AG09319 (cell line): ENCODE results near the gene LIMS1.
A peak's percentile ranks its signal among the peaks of the same experiment; 100 is the strongest.
"Not testable (repeated sequence)": the region's sequence is repeated elsewhere in the genome, so short reads cannot be mapped to it uniquely, and the experiment has no call there.

Experiments
- DNase-seq: peaks from one replicate; pipeline ENCODE4 v3.0.0-alpha.2; 2010; ENCODE audit warnings: low read depth; ENCODE audit errors: extremely low read depth
- TF ChIP-seq, protein P1 (sequence below): IDR thresholded peaks from 2 replicates; pipeline ENCODE4 v1.5.1; 2011; ENCODE audit warnings: low read depth, mild to moderate bottlenecking, inconsistent platforms, low read length, moderate library complexity

Gene LIMS1

DNA sequence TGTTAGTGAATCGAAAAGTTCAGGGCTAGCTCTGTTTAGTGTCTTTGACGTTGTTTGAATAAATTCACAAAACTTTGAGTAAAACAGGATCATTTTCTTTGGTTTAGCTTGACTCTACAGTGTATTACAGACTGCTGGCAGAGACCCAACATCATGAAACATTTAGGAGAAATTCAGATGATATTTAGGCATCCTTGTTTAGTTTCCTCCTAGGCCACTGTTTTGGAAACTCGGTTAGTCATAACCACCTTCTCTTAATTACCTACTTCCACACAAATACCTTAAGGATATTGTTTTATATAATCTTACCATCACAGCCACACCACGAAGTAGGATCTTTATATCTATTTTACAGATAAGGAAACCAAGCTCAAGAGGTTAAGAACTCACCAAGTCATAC lies 7.8 kb downstream of the LIMS1 start:
- peak; percentile 71 for DNase-seq
- TF ChIP-seq, protein P1, sequence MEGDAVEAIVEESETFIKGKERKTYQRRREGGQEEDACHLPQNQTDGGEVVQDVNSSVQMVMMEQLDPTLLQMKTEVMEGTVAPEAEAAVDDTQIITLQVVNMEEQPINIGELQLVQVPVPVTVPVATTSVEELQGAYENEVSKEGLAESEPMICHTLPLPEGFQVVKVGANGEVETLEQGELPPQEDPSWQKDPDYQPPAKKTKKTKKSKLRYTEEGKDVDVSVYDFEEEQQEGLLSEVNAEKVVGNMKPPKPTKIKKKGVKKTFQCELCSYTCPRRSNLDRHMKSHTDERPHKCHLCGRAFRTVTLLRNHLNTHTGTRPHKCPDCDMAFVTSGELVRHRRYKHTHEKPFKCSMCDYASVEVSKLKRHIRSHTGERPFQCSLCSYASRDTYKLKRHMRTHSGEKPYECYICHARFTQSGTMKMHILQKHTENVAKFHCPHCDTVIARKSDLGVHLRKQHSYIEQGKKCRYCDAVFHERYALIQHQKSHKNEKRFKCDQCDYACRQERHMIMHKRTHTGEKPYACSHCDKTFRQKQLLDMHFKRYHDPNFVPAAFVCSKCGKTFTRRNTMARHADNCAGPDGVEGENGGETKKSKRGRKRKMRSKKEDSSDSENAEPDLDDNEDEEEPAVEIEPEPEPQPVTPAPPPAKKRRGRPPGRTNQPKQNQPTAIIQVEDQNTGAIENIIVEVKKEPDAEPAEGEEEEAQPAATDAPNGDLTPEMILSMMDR, result no peak

DNA sequence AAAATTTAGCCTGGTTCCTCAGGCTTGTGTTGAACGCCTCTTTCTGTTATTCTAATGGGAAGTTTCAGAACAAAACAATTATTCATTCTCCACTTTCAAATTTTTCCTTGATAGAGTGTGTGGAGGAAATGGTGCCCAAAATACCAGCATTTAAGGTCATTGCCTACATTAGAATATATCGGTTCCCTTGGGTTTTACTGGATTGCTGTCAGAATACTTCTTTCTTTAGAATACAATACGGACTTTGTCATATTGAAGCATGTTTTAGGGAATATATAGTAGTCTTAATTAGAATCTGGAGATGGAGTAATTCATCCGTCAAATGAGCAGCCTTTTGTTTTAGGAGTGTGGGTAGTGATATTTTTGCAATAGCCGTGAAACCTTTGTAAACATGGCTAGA lies 13.3 kb downstream of the LIMS1 start:
- no peak for DNase-seq
- TF ChIP-seq, protein P1, result no peak

DNA sequence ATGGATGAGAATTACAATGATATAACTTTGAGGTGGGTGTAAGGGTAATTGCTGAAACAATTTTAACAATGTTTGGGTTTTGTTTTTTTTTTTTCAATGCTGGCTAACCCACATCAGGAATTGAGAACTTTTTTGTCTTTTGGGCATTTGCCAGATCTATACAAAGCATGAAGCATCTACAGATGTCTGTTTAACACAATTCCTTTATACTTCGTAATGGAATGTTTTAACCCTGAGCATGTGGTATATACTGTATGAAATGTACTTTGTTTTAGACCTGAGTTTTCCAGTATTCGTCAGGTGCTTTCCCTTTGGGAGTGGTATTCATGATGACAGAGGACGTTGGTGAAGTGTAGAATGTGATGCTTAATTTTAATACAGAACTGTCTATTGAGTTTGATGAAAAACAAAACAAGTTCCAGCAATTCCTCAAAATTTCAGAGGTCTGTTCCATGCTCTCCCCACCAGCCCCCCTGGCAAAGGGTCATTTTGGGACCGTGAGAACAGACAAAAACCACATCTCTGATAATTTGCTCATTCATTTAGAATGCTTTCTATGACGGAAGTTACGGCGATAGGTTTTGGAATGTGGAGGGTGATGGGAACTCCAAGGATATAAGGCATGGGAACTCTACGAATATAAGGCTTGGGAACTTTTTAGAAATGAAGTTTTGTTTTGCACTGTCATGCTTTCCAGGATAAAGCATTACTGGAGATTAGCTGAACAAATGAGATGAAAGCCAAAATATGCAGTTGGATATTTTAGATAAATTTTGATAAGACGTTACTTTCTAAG lies 14.1 kb downstream of the LIMS1 start:
- no peak for DNase-seq
- TF ChIP-seq, protein P1, result no peak

DNA sequence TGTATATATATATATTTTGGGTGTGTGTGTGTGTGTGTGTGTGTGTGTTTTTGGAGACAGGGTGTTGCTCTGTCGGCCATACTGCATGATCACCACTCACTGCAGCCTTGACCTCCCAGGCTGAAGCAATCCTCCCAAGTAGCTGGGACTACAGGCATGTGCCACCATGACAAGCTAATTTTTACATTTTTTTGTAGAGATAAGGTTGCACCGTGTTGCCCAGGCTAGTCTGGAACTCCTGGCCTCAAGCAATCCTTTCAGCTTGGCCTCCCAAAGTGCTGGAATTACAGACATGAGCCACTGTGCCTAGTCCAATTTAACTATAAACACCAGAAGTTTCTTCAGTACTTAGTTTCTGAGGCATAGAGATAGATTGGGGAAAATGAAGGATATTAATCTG lies 18.3 kb downstream of the LIMS1 start:
- DNase-seq, result no peak
- TF ChIP-seq, protein P1, result no peak

DNA sequence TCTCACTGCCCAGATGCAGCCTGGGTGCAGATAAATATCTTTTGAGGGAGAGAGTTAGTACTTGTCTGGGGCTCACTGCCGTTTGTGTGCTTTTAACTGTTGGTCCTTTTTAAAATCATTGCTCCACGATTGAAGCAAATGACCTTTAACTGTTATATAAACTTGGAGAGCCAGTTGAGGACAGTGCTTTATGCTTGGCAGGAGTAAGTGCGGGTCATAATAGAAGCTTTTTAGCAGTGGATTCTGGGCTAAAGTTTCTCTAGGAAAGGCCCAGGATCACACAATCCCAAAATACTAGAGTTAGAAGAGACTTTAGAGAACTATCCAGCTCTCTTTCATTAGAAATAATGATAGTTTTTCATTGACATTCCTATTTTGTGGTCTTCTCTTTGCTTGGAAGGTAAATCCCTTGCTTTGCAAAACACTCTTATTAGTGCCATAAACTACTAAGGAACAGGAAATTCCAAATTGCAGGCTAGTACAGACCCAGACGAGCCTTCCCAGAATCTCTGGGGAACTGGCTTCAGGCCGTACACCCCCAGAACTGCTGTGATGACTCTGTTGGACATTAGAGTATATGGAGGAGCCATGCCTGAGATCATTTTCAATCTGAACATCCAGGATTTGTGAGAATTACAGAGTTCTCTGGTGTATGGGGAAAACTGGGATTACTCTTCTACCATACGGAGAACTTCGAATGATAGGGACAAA lies 19.1 kb downstream of the LIMS1 start:
- DNase-seq, result no peak
- TF ChIP-seq, protein P1, result no peak

DNA sequence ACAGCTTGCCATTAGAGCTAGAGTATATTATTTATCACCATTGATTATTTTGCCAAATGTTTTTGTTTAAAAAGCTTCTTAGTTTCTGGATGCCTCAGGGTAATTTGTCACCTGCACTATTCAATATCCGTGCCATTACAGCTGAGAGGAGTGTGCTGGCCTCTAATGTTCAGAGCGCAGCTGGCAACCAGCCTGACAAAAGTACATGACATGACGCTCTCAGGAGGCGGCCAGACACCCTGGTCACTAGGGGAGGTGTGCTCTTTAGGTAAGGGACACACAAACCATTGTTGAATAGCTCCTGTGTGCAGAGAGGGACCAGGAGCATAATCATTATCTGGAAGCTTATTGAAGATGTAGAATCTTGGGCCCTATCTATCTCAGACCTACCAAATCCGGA lies 20.3 kb downstream of the LIMS1 start:
- no peak for DNase-seq
- TF ChIP-seq, protein P1, result no peak

DNA sequence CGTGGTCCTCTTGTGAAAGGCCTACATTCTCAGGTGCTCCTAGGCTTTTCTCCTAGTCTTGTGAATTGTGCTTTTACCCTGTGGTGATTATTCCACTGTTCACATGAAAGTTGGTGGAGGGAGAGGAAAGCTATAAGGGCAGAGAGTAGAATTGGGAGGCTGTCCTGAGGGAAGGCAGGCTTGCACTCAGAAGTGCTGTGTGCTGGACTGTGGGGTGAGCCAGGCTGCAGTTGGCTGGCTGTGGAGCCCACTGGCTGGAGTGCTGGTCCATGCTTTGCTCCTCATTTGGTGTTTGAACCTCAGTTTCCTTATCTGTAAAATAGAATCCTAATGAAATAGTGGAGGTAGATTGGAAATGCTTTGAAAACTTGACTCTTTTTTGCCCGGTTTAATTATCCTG lies 21.3 kb downstream of the LIMS1 start:
- no peak for DNase-seq
- TF ChIP-seq, protein P1, result no peak

DNA sequence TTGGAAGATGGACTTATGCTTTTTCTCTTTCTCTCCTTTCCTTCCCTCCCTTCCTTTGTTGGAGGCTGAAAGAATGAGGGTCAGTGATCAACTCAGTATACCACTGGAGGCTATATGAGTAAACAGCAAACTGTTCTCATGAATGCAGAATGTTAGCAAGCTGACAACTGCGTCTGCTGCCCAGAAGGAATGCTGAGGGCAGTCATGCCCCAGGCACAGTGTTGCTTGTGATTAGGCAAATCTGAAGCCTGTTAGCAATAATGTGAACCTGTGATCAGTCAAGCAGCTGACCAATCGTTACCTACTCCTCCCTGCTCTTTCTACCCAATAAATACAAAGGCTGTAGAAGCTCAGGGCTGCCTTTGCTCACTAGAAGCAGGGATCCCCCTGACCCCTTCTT lies 22.3 kb downstream of the LIMS1 start:
- DNase-seq, result not testable (repeated sequence)
